AG04449 (cell line): ENCODE data around the gene TNFSF15.

Source experiments
- CTCF ChIA-PET: fragments of 350-600 bp; formaldehyde crosslinking; extraction: SDS; loops from one replicate; lab custom pipeline; 2021; ENCODE audit warnings: antibody characterized with exemption; lab: Yijun Ruan, JAX
- POLR2A ChIA-PET: fragments of 400-600, 350-600 bp; formaldehyde crosslinking; extraction: SDS; loops from one replicate; lab custom pipeline; 2020; ENCODE audit warnings: antibody characterized with exemption, inconsistent platforms; lab: Yijun Ruan, JAX
- DNase-seq: peaks from one replicate; pipeline ENCODE4 v3.0.0-alpha.2; 2010; ENCODE audit warnings: low read depth, low spot score
- H3K4me3 ChIP-seq: 2 replicates; pipeline ENCODE4 v1.5.1; 2011; ENCODE audit warnings: low read depth, mild to moderate bottlenecking, control low read depth, low read length
- CTCF ChIP-seq: IDR thresholded peaks from one replicate; pipeline ENCODE4 v1.5.1; 2011; ENCODE audit warnings: mild to moderate bottlenecking, moderate library complexity, low read length, control low read depth, inconsistent platforms; ENCODE audit not compliant: insufficient read depth; ENCODE audit errors: missing control alignments

TNFSF15 gene

DNA sequence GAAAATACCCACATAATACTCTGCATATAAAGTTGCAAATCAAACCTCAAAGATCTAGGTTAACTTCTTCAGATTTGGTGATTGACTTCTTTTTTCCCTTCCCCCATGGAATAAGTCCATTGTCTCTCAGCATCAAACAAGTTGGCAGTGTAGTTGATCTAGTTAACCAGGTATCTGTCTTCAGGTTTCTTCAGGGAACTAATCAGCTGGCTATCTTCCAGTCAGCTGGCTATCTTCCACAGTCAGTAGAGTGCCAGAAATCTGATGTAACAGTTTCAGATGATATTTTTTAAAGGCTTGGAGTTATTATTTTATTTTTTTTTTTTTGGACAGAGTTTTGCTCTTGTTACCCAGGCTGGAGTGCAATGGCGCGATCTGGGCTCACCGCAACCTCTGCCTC, 16.8 kb downstream of the TNFSF15 start:
- no peak for DNase-seq
- no peak overlapping the region for H3K4me3 ChIP-seq
- TF ChIP-seq CTCF, result no peak
- ChIA-PET POLR2A (no interaction called here), CTCF (interaction anchor here (1.4 kb wide), 1 partner anchor 118 kb away, joined by 6 read pairs; no protein-coding TSS in a partner anchor)

- POLR2A ChIA-PET, result no interaction called here
- no peak for TF ChIP-seq CTCF
- CTCF ChIA-PET, result interaction anchor here (1.4 kb wide), 1 partner anchor 119 kb away, joined by 6 read pairs; no protein-coding TSS in a partner anchor
Observed at GRCh38 chr9:114787781-114788498, 17.9 kb downstream of the TNFSF15 start.

GRCh38 chr9:114787214-114787613, 18.6 kb downstream of the TNFSF15 start:
- no peak for TF ChIP-seq CTCF
- ChIA-PET CTCF (no interaction called here), POLR2A (no interaction called here)
- H3K4me3 ChIP-seq, result no peak overlapping the region
- no peak for DNase-seq

More at GRCh38 chr9:114787781-114788498, 17.9 kb downstream of the TNFSF15 start:
- H3K4me3 ChIP-seq, result no peak overlapping the region
- no peak for DNase-seq

GRCh38 chr9:114785866-114786650, 19.8 kb downstream of the TNFSF15 start:
- no peak for TF ChIP-seq CTCF
- no peak for DNase-seq
- CTCF ChIA-PET, result no interaction called here
- POLR2A ChIA-PET, result no interaction called here
- H3K4me3 ChIP-seq, result no peak overlapping the region

DNA sequence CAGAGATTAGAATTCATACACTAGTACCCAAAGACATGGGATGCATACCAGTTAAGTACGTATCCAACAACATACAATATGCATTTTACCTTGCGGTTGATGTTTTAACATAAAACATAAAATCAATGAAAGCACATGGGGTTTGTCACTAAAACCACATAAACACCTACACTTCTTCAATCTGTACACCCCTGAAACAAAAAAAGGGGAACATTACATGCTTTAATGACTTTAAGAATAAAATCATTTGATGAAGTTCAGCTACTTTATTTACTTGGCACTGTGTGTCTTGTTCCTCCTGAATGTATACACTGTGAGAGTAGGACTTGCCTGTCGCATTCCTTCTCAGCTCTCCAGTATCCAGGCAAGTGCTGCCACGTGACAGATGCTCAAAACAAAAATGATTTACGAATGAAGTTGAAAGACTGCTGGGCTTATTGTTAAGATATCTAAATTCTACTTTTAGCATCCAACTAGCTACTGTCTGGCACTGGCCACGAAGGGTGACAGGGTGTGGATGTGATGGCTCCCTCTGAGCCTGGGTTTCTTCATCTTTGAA, 21.0 kb downstream of the TNFSF15 start:
- no peak for TF ChIP-seq CTCF
- H3K4me3 ChIP-seq, result no peak overlapping the region
- CTCF ChIA-PET, result no interaction called here
- DNase-seq, result no peak
- POLR2A ChIA-PET, result no interaction called here

DNA sequence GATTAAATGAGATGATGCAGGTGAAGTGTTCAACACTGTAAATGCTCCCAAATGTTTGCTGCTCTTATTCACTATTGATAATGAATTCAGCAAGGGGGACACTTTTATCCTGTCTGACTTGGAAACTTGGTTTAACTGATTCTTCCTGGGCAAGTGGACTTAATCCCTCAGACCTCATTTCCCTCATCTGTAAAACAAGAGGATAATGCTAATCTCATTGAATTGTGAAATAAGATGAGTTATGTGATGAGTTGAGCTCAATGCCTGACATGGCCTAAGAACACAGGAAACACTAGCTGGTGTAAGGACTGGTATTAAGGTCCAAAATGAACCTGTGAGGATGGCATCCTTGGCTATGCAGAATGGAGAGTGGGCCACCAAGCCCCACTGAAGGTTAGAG, 23.3 kb downstream of the TNFSF15 start:
- ChIA-PET CTCF (interaction anchor here (0.7 kb wide), 1 partner anchor 121 kb away, joined by 3 read pairs; no protein-coding TSS in a partner anchor), POLR2A (no interaction called here)
- no peak overlapping the region for H3K4me3 ChIP-seq
- DNase-seq, result no peak
- TF ChIP-seq CTCF, result no peak
